Mesodermal cell (in vitro differentiated cells): ENCODE measurements around the gene CCDC116.

Source experiments
- H3K27ac ChIP-seq: 2 replicates; pipeline ENCODE4 v1.7.0; 2013; ENCODE audit warnings: mild to moderate bottlenecking, low read depth, low read length, moderate library complexity; ENCODE audit not compliant: severe bottlenecking
- H3K36me3 ChIP-seq: 2 replicates; pipeline ENCODE4 v1.7.1; 2013; ENCODE audit warnings: mild to moderate bottlenecking, low read length, moderate library complexity; ENCODE audit not compliant: control insufficient read depth, insufficient read depth
- H3K4me1 ChIP-seq: one replicate; pipeline ENCODE4 v1.7.1; 2013; ENCODE audit warnings: mild to moderate bottlenecking, low read length; ENCODE audit not compliant: insufficient read depth, control insufficient read depth, poor library complexity, severe bottlenecking
- H3K4me3 ChIP-seq: 2 replicates; pipeline ENCODE4 v1.7.0; 2013; ENCODE audit warnings: low read length, control low read depth, mild to moderate bottlenecking; ENCODE audit not compliant: insufficient read depth, poor library complexity, severe bottlenecking; ENCODE audit errors: extremely low read depth
- H3K9me3 ChIP-seq: 2 replicates; pipeline ENCODE4 v1.7.1; 2013; ENCODE audit warnings: mild to moderate bottlenecking, low read length, moderate library complexity; ENCODE audit not compliant: control insufficient read depth
- WGBS, 2 experiments: methylation state at CpG; one replicate each; pipeline ENCODE4 v1.1.5; 2013; ENCODE audit warnings: missing lambda C conversion rate in 2 of 2; ENCODE audit not compliant: insufficient coverage in 2 of 2; 5-methylcytosine and 5-hydroxymethylcytosine counted together

Gene CCDC116

DNA sequence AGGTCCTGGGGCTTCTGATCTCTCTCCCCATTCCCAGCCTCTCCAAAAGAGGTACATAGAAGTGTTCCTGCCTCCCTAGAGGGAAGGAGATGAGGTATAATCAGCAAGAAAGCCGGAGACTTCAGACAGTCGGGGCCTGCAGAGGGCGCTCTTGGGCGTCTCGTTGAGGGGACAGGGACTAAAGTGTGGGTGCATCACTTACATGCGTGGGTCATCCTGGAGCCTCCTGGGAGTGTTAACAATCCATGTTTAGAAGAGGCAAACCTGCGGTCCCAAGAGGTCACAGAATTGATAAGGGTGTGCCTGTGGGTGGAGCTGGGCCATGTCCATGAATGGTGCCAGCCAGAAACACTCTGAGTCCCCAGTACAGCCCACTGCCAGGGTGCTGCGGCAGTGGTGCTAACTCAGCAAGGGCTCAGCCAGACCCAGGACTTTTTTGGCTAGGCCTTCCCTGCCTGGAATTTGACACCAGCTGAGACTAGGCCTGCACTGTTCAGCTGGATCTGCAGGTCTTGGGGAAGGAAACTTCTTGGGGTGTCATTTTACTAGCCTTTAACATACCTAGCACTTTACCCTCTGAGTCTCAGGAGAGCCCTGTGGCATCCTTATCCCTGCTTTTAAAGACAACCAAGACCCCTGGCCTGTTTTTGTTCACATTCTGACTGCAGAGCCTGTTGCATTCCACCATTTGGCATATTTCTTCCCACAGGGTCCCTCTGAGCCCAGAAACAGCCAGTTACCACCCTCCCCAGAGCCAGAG is 8.3 kb upstream of the CCDC116 start:
- Histone ChIP-seq H3K36me3 (peaks cover 47% of the 10 kb centered on the region), H3K27ac (peak overlapping the region; percentile 29), H3K9me3 (no peaks in the 10 kb centered on the region), H3K4me3 (no peak overlapping the region), H3K4me1 (peaks cover 4% of the 10 kb centered on the region)
- 52 to 65% methylated on average over 7 of the region's 8 CpGs for WGBS, 2 experiments

DNA sequence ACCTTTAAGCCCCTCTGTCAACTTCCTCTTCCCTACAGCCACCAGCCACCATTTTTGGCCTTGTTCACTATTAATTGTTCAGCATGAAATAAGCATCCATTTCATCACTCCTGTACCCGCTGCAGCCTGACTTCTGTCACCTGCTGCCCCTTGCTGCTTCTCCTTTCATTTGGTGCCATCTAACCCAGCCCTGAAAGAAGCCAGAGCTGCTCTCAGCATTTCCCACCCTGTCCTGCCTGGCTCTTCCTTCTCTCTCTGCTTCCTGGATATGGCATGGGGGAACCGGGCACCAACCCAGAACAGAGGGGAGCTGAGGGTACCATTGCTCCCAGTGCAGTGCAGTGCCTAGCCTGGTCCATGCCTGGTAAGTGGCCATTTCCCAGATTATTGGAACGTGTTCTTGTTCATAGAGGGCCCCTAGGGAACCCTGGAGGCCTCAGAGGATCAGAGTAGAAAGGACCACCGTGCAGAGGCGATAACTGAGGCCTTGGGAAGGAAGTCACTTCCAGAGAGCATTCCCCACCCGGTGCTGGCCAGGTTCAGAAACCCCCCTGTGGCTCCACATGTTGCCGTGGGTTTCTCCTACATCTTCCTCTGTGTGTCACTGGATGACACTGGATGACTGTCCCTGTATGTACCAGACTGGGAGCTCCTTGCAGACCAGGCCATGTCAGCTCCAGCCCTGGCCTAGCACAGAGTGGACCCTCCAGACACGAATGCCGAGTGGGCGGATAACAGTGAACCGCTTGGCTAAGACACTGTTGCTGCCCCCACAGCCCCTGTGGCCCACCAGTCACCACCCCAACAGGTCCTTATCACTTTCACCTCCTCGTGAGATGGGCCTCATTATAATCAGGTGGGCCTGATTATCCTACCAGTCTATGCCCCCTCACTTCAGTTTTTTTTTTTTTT is 7.4 kb upstream of the CCDC116 start:
- Histone ChIP-seq H3K36me3 (peaks cover 42% of the 10 kb centered on the region), H3K4me3 (no peak overlapping the region), H3K9me3 (no peaks in the 10 kb centered on the region), H3K27ac (no peak overlapping the region), H3K4me1 (peaks cover 4% of the 10 kb centered on the region)
- 90 to 94% methylated on average over 12 of the region's 12 CpGs for WGBS, 2 experiments

DNA sequence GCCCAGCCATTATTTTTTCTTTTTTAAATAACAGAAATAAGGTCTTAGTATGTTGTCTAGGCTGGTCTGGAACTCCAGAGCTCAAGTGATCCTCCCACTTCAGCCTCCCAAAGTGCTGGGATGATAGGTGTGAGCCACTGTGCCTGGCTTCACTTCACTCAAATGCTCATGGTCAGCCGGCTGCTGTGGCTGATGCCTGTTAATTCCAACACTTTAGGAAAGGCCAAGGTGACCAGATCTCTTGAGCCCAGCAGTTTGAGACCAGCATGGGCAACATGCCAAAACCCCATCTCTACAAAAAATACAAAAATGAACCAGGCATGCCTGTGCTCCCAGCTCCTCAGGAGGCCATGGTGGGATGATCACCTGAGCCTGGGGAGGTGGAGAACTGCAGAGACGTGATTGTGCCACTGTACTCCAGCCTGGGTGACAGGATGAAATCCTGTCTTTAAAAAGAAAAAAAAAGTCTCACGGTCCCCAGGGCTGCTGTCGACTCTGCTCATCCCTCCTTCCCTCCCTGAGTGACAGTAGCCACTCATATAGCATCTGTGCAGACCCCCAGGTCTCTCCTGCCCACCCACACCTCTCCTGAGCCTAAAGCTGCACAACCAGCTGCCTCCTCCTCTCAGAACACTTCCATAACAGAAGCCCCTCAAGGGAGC is 6.4 kb upstream of the CCDC116 start:
- 81 to 93% methylated on average over 3 to 4 of the region's 4 CpGs for WGBS, 2 experiments

DNA sequence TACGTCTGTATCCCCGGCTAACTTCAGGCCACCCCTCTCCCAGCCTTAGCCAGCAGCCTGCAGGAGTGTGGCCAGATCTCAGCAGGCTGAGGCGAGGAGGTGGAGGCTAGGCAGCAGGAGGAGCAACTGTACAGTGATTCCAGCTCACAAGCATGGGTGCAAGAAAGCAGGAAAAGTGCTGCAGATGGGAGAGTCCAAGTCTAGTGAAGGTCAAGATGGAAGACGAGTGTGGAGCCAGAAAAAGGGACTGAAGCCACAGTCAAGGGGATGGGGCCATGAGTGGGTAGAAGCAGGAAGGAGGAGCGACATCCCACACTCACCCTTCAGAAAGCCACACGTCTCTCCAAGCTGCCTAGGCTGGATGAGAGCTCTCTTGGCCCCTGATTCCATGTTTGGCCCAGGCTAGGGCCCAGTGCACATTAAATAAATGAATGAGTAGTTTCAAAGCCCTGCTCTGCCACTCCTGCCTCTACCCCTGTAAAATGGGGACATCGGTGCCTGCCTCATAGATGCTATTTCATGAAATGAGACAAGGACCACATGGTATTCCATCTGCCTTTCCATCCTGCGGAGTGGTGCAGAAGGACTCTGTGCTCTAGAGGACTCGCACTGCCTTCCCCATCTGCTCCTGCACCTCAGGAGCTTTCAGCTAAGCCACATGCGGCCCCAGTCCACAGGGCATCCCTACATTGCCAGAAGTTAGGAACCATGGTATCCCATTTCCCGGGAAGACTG is 5.7 kb upstream of the CCDC116 start:
- no peaks in the 10 kb centered on the region for H3K9me3 ChIP-seq
- no peak overlapping the region for H3K27ac ChIP-seq
- H3K4me1 ChIP-seq, result peaks cover 4% of the 10 kb centered on the region
- H3K36me3 ChIP-seq, result peaks cover 36% of the 10 kb centered on the region
- no peak overlapping the region for H3K4me3 ChIP-seq
- whole genome bisulfite sequencing, 2 experiments, result 87% methylated on average over 9 of the region's 11 CpGs

More for the DNA sequence above, 6.4 kb upstream of the CCDC116 start:
- Histone ChIP-seq H3K9me3 (no peaks in the 10 kb centered on the region), H3K36me3 (peaks cover 36% of the 10 kb centered on the region), H3K27ac (no peak overlapping the region), H3K4me1 (peaks cover 4% of the 10 kb centered on the region), H3K4me3 (no peak overlapping the region)

DNA sequence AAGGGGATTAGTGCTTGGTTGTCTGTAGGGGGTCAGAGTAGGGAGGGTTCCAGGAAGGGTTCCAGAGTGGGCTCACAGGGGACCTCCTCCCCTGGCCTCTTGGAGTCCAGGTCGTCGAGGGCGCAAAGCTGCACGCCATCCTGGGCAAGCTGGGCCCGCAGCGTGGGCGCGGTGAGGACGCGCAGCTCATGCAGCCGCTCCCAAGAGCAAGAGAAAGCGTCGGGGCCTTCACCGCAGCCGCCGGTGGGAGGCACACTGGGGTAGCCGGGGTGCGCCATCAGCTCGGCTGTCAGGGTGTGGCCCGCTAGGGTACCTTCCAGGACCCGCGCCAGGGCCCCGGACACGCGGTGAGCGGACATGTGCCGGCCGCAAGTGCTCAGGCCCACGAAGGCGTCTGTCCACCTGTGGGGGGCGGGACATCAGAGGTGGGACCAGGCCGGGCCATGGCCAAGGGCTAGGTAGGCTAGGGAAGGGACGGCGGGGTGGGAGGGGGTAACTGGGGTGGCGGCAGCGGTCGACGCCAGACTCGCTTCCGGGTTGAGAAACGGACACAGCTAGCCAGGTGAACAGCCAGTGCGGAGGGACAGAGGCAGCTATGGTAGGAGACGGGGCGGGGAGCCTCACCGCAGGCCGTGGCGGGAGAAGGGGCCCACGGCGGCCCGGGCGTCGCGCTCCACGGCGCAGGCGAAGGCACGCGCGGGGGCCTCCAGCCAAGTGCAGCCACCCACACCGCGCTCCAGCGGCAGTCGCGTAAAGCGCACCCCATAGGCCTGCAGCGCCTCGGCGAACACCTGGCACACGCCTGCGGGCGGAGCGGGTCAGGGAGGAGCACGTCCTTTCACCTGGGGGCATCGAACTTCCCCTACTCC is 3.9 kb upstream of the CCDC116 start:
- Histone ChIP-seq H3K36me3 (peaks cover 20% of the 10 kb centered on the region), H3K9me3 (no peaks in the 10 kb centered on the region), H3K4me1 (peaks cover 4% of the 10 kb centered on the region), H3K4me3 (peak overlapping the region; percentile 95), H3K27ac (no peak overlapping the region)
- WGBS, 2 experiments, result 92 to 95% methylated on average over 64 to 69 of the region's 74 CpGs

DNA sequence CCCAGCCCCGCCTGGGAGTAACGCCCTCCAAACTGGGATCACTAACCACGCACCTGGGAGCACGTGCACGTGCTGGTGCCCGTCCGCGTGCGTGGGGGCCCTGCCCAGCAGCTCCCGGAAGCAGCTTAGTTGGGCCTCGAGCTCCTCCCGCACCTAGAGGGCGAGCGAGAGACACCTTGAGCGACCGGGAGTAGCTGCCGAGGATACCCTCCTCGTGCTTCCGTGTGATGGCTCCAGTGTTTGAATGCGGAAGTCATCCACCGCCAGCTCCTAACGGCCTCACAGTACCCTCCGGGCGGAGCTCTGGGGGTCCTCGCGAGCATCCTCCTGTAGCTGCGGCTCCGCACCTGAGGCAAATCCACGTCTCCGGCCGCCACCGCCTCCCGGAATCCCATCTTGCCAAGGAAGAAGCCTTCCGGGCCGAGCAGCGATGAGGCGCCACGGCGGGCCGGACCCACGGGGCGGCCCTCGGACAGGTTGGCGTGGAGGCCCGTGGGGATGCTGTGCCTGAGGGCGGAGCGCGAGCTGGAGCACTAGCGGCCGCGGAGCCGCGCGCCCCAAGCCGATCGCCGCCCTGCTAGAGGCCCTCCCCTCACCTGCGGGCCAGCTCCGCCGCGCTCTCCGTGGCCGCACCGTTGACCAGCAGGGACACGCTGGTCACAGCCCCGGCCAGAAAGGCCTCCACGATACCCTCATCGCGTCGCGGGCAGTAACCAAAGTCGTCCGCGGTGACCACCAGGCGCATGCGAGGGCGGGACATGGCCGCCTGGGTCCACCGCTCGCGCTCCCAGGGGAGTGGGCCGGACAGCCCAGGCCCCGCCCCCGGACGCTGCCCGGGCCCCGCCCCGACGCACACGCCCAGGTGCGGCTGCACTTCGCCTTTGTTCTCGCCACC is 3.1 kb upstream of the CCDC116 start, which contains the start of gene YDJC:
YDJC (minus strand) TSS at position 768 of the 895 bp plus-strand sequence; CDS start at position 760, 8 bp downstream.
- H3K27ac ChIP-seq, result peak within 1 kb of the TSS; percentile 52
- H3K4me3 ChIP-seq, result peak within 1 kb of the TSS; percentile 95
- peaks cover 13% of the 10 kb centered on the region for H3K36me3 ChIP-seq
- H3K4me1 ChIP-seq, result peaks cover 4% of the 10 kb centered on the region
- H3K9me3 ChIP-seq, result no peaks in the 10 kb centered on the region
- WGBS, 2 experiments, result 1 to 2% methylated on average over 75 to 82 of the region's 93 CpGs

DNA sequence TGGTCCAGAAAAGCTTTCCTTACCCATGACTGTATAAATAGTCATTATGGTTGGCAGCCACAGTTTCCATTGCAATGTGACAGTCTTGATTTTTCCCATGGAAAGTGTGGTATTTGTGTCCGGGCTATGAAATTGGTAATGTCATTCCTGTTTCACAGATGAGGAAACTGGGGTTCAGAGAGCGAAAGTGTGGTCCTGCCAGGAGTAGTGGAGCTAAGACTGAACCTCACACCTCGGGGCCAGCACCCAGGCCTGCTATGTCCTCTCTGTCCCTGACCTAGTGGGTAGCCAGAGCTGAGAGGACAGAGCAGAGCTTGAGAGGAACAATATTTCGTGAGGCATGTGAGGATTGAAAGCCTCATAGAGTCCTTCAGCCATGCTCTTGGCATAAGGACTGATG is 1.5 kb upstream of the CCDC116 start:
- H3K4me3 ChIP-seq, result no peak overlapping the region
- H3K27ac ChIP-seq, result no peak overlapping the region
- H3K36me3 ChIP-seq, result peaks cover 13% of the 10 kb centered on the region
- H3K9me3 ChIP-seq, result no peaks in the 10 kb centered on the region
- 91 to 95% methylated on average over 4 of the region's 4 CpGs for WGBS, 2 experiments
- H3K4me1 ChIP-seq, result peaks cover 4% of the 10 kb centered on the region

DNA sequence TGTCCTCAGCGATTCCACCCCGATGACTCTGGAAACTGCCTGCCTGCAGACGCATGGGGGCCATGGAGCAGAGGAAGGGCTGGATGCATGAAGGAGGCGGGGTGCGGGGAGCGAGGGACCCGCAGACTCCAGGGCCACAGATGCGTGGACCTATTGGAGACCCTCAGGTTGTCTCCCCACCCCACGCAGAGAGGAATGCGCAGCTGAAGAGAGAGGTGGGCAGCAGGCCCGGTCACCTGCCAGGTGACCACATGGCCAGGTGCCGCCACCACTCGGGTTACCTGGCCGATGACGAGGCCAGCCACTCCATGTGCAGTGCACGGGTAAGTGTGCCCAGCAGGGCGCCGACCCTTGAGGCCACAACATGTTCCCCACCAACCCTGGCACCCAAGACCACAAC is 371 bp downstream of the CCDC116 start:
- Histone ChIP-seq H3K27ac (no peak overlapping the region), H3K9me3 (no peaks in the 10 kb centered on the region), H3K36me3 (peaks cover 7% of the 10 kb centered on the region), H3K4me1 (peaks cover 4% of the 10 kb centered on the region), H3K4me3 (no peak overlapping the region)
- 97 to 99% methylated on average over 17 to 18 of the region's 18 CpGs for WGBS, 2 experiments

DNA sequence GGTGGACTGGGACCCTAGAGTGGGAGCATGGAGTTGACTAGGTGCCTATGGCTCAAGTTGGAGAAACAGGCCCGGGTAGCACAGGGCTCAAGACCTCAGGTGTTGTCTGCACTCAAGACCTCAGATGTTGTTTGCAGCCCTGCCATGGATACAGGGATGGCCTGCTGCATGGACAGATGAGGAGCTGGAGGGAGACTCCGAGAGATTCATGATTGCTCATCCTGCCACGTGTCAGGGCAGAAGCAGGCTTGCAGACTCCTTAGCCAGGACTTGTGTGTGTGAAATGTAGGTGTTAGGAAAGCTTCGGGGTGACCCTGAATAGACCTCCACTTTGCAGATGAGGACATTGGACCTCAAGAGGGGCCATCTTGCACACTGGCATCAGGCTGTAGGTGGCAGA is 921 bp downstream of the CCDC116 start:
- WGBS, 2 experiments, result 92 to 98% methylated on average over 4 of the region's 4 CpGs
- Histone ChIP-seq H3K4me3 (no peak overlapping the region), H3K27ac (no peak overlapping the region), H3K4me1 (peaks cover 4% of the 10 kb centered on the region), H3K36me3 (peaks cover 1% of the 10 kb centered on the region), H3K9me3 (no peaks in the 10 kb centered on the region)
